IMR-90 (cell line): ENCODE measurements around the gene TMEM154. TPM values are rescaled to one million over a fixed set of nuclear protein-coding genes. Genes with fewer than 3 reads are reported as not detected.

Source experiments
- ATAC-seq: fragments of 200-7000 bp; cut with Tn5 transposase; 2 replicates; pipeline ENCODE4 v1.9.1; 2020; ENCODE audit warnings: low read depth, mild to moderate bottlenecking, moderate library complexity
- BruUV-seq: library from RNA; stranded (reverse); fragments of 400-500 nt; replicated peaks from 2 replicates; lab custom pipeline; 2021; lab: Mats Ljungman, UMichigan
- CTCF ChIA-PET: fragments of 300-600 bp; formaldehyde crosslinking; extraction: SDS; loops from one replicate; lab custom pipeline; 2021; ENCODE audit warnings: antibody characterized with exemption; lab: Yijun Ruan, JAX
- POLR2A ChIA-PET: fragments of 300-600 bp; sonication (Branson Sonifier 250); formaldehyde crosslinking; loops from one replicate; lab custom pipeline; 2022; ENCODE audit warnings: antibody characterized with exemption; ENCODE audit not compliant: unreplicated experiment; lab: Charles Lee
- DNase-seq: peaks from one replicate; pipeline ENCODE4 v3.0.0; 2013
- H2AFZ ChIP-seq: replicated peaks from 2 replicates; pipeline ENCODE3; 2013; ENCODE audit warnings: low read length, mild to moderate bottlenecking; ENCODE audit not compliant: poor library complexity
- H2AK5ac ChIP-seq: 2 replicates; pipeline ENCODE4 v1.6.1; 2013; ENCODE audit warnings: low read depth, low read length, inconsistent platforms
- H2AK9ac ChIP-seq: replicated peaks from 2 replicates; pipeline ENCODE3; 2013; ENCODE audit warnings: mild to moderate bottlenecking, low read depth, low read length, moderate library complexity; ENCODE audit not compliant: poor library complexity
- H2BK120ac ChIP-seq: 2 replicates; pipeline ENCODE4 v1.6.1; 2013; ENCODE audit warnings: low read depth, low read length, inconsistent platforms
- H2BK15ac ChIP-seq: 3 replicates; pipeline ENCODE4 v1.6.1; 2013; ENCODE audit warnings: low read depth, low read length, inconsistent platforms
- H2BK20ac ChIP-seq: 2 replicates; pipeline ENCODE4 v1.6.1; 2013; ENCODE audit warnings: low read depth, mild to moderate bottlenecking, inconsistent platforms, low read length, moderate library complexity
- H2BK5ac ChIP-seq: 2 replicates; pipeline ENCODE4 v1.6.1; 2013; ENCODE audit warnings: mild to moderate bottlenecking, low read depth, low read length, inconsistent platforms; ENCODE audit not compliant: poor library complexity, severe bottlenecking
- H3K14ac ChIP-seq: replicated peaks from 2 replicates; pipeline ENCODE4 v1.6.1; 2013; ENCODE audit warnings: low read depth, low read length, inconsistent platforms
- H3K18ac ChIP-seq: 2 replicates; pipeline ENCODE4 v1.6.1; 2013; ENCODE audit warnings: low read depth, low read length, control low read depth
- H3K23ac ChIP-seq: 2 replicates; pipeline ENCODE4 v1.6.1; 2013; ENCODE audit warnings: low read depth, low read length, inconsistent platforms
- H3K27ac ChIP-seq: 2 replicates; pipeline ENCODE4 v1.5.1; 2013; ENCODE audit warnings: mild to moderate bottlenecking, control low read depth, low read length; ENCODE audit not compliant: insufficient read depth
- H3K27me3 ChIP-seq: 2 replicates; pipeline ENCODE4 v1.6.1; 2013; ENCODE audit warnings: low read length; ENCODE audit not compliant: control insufficient read depth, insufficient read depth
- H3K36me3 ChIP-seq: 2 replicates; pipeline ENCODE4 v1.6.1; 2013; ENCODE audit warnings: low read length, mixed read lengths; ENCODE audit not compliant: control insufficient read depth, insufficient read depth
- H3K4ac ChIP-seq: 2 replicates; pipeline ENCODE4 v1.6.1; 2013; ENCODE audit warnings: low read depth, low read length, inconsistent platforms
- H3K4me1 ChIP-seq: 2 replicates; pipeline ENCODE4 v1.6.1; 2013; ENCODE audit warnings: low read length, mixed read lengths; ENCODE audit not compliant: control insufficient read depth, insufficient read depth
- H3K4me2 ChIP-seq: 2 replicates; pipeline ENCODE4 v1.6.1; 2013; ENCODE audit warnings: low read depth, mild to moderate bottlenecking, control low read depth, low read length, moderate library complexity
- H3K4me3 ChIP-seq: 2 replicates; pipeline ENCODE4 v1.5.1; 2013; ENCODE audit warnings: low read depth, mild to moderate bottlenecking, control low read depth, low read length, moderate library complexity; ENCODE audit not compliant: insufficient read depth
- H3K56ac ChIP-seq: 2 replicates; pipeline ENCODE4 v1.6.1; 2013; ENCODE audit warnings: low read length, inconsistent platforms; ENCODE audit not compliant: insufficient read depth; ENCODE audit errors: extremely low read depth
- H3K79me1 ChIP-seq, 2 experiments: 2 replicates each; pipeline ENCODE4 v1.6.1; 2013; ENCODE audit warnings: low read length in 2 of 2, inconsistent platforms in 1 of 2, low read depth in 1 of 2
- H3K9ac ChIP-seq: 2 replicates; pipeline ENCODE4 v1.6.1; 2013; ENCODE audit warnings: low read depth, low read length, control low read depth
- H3K9me1 ChIP-seq: 2 replicates; pipeline ENCODE4 v1.6.1; 2013; ENCODE audit warnings: low read length, inconsistent platforms; ENCODE audit not compliant: insufficient read depth
- H3K9me3 ChIP-seq: 2 replicates; pipeline ENCODE4 v1.6.1; 2013; ENCODE audit warnings: low read length; ENCODE audit not compliant: control insufficient read depth, insufficient read depth
- H4K20me1 ChIP-seq: 2 replicates; pipeline ENCODE4 v1.6.1; 2013; ENCODE audit warnings: low read length, inconsistent platforms; ENCODE audit not compliant: insufficient read depth
- H4K5ac ChIP-seq: 2 replicates; pipeline ENCODE4 v1.6.1; 2013; ENCODE audit warnings: mild to moderate bottlenecking, low read depth, low read length, control low read depth
- H4K8ac ChIP-seq, 2 experiments: 2 replicates each; pipeline ENCODE4 v1.6.1; 2013; ENCODE audit warnings: low read depth in 2 of 2, low read length in 2 of 2, control low read depth in 1 of 2, inconsistent platforms in 1 of 2
- H4K91ac ChIP-seq: 2 replicates; pipeline ENCODE4 v1.6.1; 2013; ENCODE audit warnings: low read depth, low read length, inconsistent platforms; ENCODE audit not compliant: insufficient read depth
- BHLHE40 ChIP-seq: fragments of 150-350 bp; IDR thresholded peaks from 2 replicates; pipeline ENCODE4 v1.6.1; 2016; ENCODE audit warnings: mild to moderate bottlenecking, low read depth, low read length
- CHD1 ChIP-seq: IDR thresholded peaks from 2 replicates; pipeline ENCODE4 v1.6.1; 2012; ENCODE audit warnings: low read depth, low read length, improper control_type of control experiment
- CTCF ChIP-seq: conservative IDR thresholded peaks from 2 replicates; pipeline ENCODE4 v1.5.1; 2012; ENCODE audit warnings: mild to moderate bottlenecking, low read depth, low read length, improper control_type of control experiment
- FOS ChIP-seq: fragments of 150-350 bp; IDR thresholded peaks from 2 replicates; pipeline ENCODE4 v1.6.1; 2016; ENCODE audit warnings: low read depth, low read length
- MXI1 ChIP-seq: IDR thresholded peaks from 2 replicates; pipeline ENCODE4 v1.6.1; 2012; ENCODE audit warnings: low read depth, mild to moderate bottlenecking, low read length, moderate library complexity, borderline replicate concordance
- NFE2L2 ChIP-seq: fragments of 150-350 bp; IDR thresholded peaks from 2 replicates; pipeline ENCODE4 v1.6.1; 2016; ENCODE audit warnings: low read depth, mild to moderate bottlenecking, low read length
- RAD21 ChIP-seq: IDR thresholded peaks from 2 replicates; pipeline ENCODE4 v1.6.1; 2012; ENCODE audit warnings: low read length, improper control_type of control experiment
- RCOR1 ChIP-seq: IDR thresholded peaks from 2 replicates; pipeline ENCODE4 v1.6.1; 2012; ENCODE audit warnings: mild to moderate bottlenecking, low read length, improper control_type of control experiment; ENCODE audit not compliant: insufficient replicate concordance
- SMC3 ChIP-seq: fragments of 150-350 bp; IDR thresholded peaks from 2 replicates; pipeline ENCODE4 v1.6.1; 2016; ENCODE audit warnings: low read depth, mild to moderate bottlenecking, antibody characterized with exemption, low read length, moderate library complexity
- WGBS, 2 experiments: methylation state at CpG; one replicate each; pipeline versions ENCODE4 v1.1.5 to v1.1.7; 2013; ENCODE audit warnings: missing lambda C conversion rate in 2 of 2; ENCODE audit not compliant: insufficient read length in 1 of 2; ENCODE audit errors: extremely low coverage in 2 of 2; 5-methylcytosine and 5-hydroxymethylcytosine counted together
- dilution Hi-C: fragments of 300-500 bp; cut with HindIII; formaldehyde crosslinking; loops from one replicate; pipeline ENCODE4 v1.14.3; 2018; ENCODE audit warnings: low sequenced_read_pairs; ENCODE audit not compliant: unreplicated experiment
- in situ Hi-C: fragments of 300-500 bp; cut with MboI; formaldehyde crosslinking; loops from 3 replicates; pipeline ENCODE4 v1.14.3; 2019; ENCODE audit warnings: low sequenced_read_pairs, inconsistent platforms, mixed read lengths
- intact Hi-C: fragments of 100-400 bp; cut with micrococcal nuclease; formaldehyde crosslinking; loops from 2 replicates; pipeline ENCODE4 v1.10.0; 2022
- polyA plus RNA-seq, 3 experiments: library from polyadenylated mRNA; depleted of rRNA; stranded (reverse); fragments of >200 nt; gene quantifications; 2 replicates each; pipeline ENCODE4 v1.2.3, GENCODE V29; 2012; ENCODE audit warnings: low replicate concordance in 1 of 3
- total RNA-seq: library from RNA; depleted of rRNA; stranded (reverse); fragments of >200 nt; gene quantifications from 2 replicates; pipeline ENCODE4 v1.2.3, GENCODE V29; 2012

TMEM154 gene
- total and polyA plus RNA-seq, 2 of the 4 experiments (the other 2 are of a cell fraction) = 0.12 to 0.18 TPM

DNA sequence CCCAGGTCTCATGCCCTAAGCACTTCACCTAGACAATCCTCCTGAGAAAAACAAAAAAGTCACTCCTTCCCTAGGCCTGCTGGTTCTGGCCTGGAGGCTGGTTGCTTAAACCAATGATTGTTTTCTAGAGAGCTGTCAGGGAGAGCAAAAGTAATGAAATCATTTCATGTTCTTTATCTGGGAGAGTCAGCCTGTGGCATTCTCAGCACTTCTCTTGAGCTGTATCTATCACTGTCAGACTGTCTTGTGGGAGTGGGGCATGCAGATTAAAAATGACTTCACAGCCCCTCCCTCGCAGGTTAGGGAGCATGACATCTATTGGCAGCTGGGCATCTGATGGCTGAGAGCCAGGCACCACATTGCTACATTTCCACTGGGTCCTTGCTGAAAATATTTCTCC is 20.4 kb upstream of the TMEM154 start:
- no peak overlapping the region for H3K23ac ChIP-seq
- H3K4me2 ChIP-seq = no peak overlapping the region
- no peak overlapping the region for H2AFZ ChIP-seq
- no peaks in the 10 kb centered on the region for H3K9me3 ChIP-seq
- H3K9ac ChIP-seq = no peak overlapping the region
- H2AK5ac ChIP-seq = no peak overlapping the region
- no peak overlapping the region for H4K91ac ChIP-seq
- no peak overlapping the region for H2AK9ac ChIP-seq
- no peak overlapping the region for H3K56ac ChIP-seq
- intact Hi-C loops = no loop called here
- POLR2A ChIA-PET = no interaction called here
- no peak overlapping the region for H3K18ac ChIP-seq
- H4K20me1 ChIP-seq = no peaks in the 10 kb centered on the region
- ATAC-seq (no peak), DNase-seq (no peak)
- H2BK5ac ChIP-seq = no peak overlapping the region
- CTCF ChIA-PET = no interaction called here
- peaks cover 22% of the 10 kb centered on the region for H3K27me3 ChIP-seq
- no peak overlapping the region for H2BK15ac ChIP-seq
- no peak overlapping the region for H3K27ac ChIP-seq
- H3K4ac ChIP-seq = no peak overlapping the region
- no peaks in the 10 kb centered on the region for H3K36me3 ChIP-seq
- in situ Hi-C loops = no loop called here
- no peaks in the 10 kb centered on the region for H3K9me1 ChIP-seq
- H3K14ac ChIP-seq = no peak overlapping the region
- no peak overlapping the region for H3K4me3 ChIP-seq
- H2BK120ac ChIP-seq = no peak overlapping the region
- dilution Hi-C loops = no loop called here
- BruUV-seq = no TSS peak
- H3K79me1 ChIP-seq = no peaks in the 10 kb centered on the region
- H3K4me1 ChIP-seq = no peaks in the 10 kb centered on the region
- TF ChIP-seq SMC3 (no peak), MXI1 (no peak), CHD1 (no peak), BHLHE40 (no peak), NFE2L2 (no peak), RCOR1 (no peak), FOS (no peak), RAD21 (no peak), CTCF (no peak)
- H4K5ac ChIP-seq = no peak overlapping the region
- no peak overlapping the region for H2BK20ac ChIP-seq
- no peak overlapping the region for H4K8ac ChIP-seq
- WGBS, 2 experiments = 33% methylated on average over 1 of the region's 1 CpG; no CpG with 5 or more reads in 1 of the 2 experiments
